GM18502 (cell line): Measurements from ENCODE around the gene ZDHHC24.

ENCODE experiments used
- ATAC-seq: cut with Tn5 transposase; IDR thresholded peaks from one replicate; pipeline ENCODE4 v1.9.1; 2021; ENCODE audit warnings: mild to moderate bottlenecking; ENCODE audit not compliant: unreplicated experiment, poor library complexity

The ZDHHC24 gene

DNA sequence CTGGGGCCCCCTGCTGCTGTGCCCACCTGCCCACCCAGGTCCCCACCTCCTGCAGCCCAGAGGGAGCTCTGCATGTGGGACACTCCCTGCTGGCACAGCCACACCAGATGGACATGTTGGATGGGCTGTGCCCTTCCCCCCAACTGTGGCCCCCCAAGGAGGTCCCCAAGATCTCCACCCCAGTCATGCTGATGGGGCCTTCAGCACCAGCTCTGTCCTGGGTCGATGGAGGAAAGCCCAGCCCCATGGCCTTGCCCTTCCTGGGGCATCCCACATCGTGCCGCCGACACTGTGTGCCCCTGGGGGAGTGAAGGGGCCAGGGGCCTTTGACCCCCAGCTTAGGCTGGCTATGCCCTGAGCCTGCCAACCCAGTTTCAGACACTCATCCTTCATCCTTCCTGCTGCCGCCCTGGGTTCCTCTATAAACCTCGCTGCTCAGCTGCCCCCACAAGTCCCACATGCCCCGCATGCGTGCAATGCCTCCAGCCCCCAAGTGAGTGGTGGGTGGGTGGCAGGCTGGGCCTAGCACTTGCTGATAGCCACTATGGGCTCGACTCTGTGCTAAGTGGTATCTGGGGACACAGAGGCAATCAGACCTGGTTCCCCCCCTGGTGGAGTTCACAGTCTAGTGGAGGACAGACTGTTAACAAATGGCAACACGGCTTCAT lies 69.5 kb downstream of the ZDHHC24 start:
- ATAC-seq, result no peak

DNA sequence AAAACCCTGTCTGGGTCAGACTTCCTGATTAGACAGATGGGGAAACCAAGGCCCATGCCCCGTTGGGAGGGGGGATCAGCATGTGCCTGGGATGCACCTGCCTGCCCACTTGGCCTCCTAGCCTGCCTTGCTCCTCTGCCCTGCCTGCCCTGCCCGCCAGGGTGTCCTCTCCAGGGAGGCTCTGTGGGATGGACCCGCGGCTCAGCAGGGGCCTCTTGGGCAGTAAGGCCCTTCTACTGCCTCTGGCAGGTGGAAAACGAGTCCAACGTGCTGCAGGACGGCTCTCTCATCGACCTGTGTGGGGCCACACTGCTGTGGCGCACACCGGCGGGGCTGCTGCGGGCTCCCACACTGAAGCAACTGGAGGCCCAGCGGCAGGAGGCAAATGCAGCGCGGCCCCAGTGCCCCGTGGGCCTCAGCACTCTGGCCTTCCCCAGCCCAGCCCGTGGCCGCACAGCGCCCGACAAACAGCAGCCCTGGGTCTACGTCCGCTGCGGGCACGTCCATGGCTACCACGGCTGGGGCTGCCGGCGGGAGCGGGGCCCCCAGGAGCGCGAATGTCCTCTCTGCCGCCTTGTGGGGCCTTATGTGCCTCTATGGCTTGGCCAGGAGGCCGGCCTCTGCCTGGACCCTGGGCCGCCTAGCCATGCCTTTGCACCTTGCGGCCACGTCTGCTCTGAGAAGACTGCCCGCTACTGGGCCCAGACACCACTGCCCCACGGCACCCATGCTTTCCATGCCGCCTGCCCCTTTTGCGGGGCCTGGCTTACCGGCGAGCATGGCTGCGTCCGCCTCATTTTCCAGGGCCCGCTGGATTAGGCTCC lies 70.3 kb downstream of the ZDHHC24 start:
- ATAC-seq, result no peak

DNA sequence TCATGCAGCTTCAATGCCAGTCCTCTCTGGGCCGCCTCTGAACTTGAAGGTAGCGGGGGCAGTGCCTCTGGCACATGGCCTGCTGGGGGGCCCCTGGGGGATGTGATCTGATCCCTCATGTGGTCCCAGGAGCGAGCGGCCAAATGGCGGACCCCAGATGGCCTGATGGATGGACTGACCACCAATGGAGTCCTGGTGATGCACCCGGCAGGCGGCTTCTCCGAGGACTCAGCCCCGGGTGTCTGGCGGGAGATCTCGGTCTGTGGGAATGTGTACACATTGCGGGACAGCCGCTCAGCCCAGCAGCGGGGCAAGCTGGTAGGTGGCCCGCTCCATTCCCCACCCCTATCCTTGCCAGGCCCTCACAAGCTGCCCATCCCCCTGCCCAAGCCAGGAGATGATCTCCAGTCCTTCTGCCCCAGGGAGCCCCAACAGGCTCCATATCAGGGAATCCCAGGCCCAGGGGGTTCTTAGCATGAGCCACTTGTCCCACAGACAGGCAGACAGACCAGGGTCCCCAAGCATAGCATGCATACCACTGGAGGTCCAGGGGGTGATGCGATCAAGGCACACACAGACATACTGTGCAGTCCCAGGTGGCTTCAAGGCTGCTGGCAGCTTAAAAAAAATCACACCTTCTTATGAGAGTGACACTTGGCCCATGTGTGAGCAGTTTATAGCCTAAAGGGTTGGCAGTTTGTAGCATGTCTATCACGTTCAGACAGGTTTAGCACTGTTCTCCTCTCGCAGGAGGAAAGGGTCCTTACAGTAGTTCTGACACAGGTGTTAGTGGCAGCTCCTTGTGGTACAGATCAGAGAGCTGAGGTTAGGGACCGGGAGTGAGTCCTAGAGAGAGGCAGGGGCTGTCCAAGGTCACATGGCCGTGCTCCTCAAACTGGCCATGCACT lies 72.0 kb downstream of the ZDHHC24 start:
- ATAC-seq, result no peak

DNA sequence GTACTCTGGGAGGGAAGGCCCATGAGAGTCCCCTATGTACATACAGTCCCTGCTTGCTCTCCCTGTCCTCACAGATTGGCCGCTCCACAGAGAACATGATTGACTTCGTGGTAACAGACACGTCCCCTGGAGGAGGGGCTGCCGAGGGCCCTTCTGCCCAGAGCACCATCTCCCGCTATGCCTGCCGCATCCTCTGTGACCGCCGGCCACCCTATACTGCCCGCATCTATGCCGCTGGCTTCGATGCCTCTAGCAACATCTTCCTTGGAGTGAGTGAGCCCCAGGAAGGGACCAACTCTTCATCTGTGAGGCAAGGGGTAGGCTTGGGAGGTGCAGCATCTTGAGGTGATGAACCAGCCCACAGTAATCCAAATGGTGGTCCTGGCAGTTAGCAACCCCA lies 72.7 kb downstream of the ZDHHC24 start:
- no peak for ATAC-seq

DNA sequence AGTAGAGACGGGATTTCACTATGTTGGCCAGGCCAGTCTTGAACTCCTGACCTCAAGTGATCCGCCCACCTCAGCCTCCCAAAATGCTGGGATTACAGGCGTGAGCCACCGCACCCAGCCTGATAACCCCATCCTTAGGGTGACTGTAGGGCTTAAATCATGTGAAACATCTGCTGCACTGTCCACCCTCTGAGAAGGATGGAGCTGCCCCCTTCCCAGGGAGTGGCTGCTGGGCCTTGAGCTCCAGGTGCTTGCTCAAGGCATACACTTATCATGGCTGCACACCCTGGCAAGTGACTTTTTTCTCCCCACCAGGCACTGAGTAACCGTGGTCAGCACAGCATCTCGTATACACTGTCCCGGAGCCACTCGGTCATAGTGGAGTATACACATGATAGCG lies 73.8 kb downstream of the ZDHHC24 start:
- ATAC-seq, result no peak

DNA sequence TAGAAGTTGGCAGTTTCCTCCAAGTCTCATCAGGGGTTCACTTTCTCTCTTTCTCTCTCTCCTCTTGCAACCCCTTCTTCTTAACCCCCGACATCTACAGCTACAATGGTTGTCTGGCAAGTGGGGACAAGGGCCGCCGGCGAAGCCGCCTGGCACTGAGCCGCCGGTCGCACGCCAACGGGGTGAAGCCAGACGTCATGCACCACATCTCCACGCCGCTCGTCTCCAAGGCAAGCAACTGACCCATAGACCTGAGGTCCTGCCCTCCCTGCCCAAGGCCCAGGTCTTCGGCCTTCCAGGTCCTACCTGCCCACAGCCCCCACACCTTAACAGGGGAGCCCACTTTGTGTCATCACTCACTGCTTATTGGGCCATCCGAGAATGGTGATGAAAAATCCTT lies 74.7 kb downstream of the ZDHHC24 start:
- ATAC-seq, result no peak
